Measurements from ENCODE around the gene GOLGA8K.
"Not testable (repeated sequence)": the region's sequence is repeated elsewhere in the genome, so short reads cannot be mapped to it uniquely, and the experiment has no call there.

The GOLGA8K gene

DNA sequence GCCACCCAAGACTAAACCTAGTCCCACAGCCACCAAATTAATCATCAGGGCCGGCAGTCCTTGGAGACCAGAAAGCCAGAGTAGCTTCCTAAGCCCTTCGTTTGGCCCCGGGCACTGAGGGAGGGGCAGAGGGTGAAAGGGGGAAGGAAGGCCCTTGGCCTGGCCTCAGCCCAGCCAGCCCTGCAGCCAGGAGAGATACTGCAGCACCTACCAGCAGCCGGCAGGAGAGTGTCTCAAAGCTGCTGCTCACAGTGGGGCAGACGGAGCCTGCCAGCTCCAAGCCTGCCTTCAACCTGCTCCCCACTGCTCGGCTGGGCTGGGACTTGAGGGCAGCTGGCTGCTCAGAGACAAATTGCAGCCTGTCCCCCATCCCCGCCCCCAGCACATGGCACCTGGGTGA is 50.3 kb downstream of the GOLGA8K start:
- not testable (repeated sequence) for DNase-seq (ENCODE audit: low read depth, low spot score)

DNA sequence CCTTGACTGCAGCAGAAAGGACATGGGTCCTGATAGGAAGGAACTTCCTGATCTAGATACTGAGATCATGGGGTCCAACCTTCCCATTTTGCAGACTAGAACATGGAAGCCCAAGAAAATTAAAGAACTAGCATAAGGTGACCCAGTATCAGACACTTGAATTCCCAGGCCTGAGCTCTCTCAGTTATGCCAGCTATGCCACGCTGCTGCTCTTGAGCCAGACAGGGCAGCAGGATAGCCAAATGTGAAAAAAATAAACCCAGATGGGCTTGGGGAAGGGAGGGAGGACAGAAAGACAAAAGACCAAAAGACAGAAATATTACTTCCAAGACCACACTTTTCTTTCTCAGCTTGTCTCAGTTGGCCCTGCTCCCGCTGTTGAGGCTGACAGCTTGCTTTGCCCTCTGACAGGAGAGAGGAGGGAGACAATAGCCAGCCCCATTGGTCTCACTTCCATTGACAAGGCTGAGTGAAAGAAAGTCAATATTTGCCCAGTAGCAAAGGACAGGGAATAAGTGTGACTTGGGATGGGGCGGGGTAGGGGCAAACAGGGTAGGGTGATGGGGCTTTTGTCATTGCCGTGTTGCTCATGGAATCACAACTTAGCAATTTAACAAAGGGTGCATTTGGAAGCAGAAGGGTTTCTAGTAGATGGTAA is 52.4 kb downstream of the GOLGA8K start:
- DNase-seq (ENCODE audit: low read depth, low spot score) = not testable (repeated sequence)

DNA sequence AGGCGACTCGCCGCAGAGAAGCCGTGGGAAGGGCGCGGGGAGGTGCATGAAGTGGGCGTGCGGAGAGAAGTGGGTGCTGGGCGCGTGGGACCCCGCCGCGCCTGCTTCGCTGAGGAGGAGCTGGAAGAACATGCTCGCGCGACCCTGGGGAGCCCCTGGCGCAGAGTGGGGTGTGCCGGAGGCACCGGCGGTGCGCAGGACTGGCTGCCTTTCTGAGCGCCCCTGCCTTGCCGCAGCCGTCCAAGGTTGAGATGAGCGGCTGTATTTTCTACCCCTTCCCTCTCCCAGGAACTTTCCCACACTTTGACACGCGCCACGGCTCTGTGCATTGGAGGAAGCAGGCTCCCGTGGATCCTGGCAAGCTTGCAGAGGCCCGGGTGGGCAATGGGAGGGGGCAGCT is 56.1 kb downstream of the GOLGA8K start:
- not testable (repeated sequence) for DNase-seq (ENCODE audit: low read depth, low spot score)

DNA sequence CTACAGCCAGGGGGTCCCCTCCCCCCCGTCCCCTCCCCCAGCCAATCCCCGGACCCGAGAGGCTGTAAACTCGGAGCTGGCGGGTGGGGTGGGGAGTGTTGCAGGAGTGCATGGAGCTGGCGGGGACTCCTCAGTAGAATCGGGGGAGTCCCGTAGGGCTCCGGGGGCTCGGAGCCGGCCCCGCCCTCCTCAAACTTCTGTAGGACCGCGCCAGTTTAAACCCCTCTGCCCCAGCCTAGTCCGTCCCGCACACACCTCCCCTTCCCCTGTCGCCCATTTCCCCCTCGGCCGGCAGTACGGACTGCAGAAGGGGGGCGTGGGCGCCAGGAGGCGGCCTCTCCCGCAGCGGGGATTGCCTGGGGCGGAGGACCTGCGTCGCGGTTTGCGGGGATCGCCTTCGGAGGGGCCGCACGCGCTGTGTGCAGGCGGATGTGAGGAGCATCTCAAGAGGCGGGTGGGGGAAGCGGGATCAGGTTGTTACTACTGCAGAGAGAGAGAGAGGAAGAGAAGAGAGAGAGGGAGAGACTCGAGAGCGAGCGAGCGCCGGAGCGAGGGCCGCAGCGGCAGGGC is 57.0 kb downstream of the GOLGA8K start:
- not testable (repeated sequence) for DNase-seq (ENCODE audit: low read depth, low spot score)

DNA sequence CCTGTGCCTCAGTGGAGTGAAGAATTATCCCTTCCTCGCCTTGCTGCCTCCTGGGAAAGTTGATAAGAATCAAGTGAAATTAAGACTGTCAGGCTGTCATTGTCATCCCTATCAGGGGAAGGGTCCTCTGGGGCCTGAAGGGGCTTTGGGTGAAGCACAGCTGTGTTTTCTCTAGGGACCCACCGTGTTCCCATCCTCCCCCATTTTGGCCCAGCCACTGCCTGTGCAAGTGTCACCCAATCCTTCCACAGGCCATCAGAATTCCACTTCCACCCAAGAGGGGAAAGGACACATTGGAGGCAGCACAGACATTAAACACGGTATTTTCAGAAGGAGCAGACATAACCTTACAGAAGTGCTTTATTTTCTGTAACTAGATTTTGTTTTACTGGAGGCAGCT is 59.2 kb downstream of the GOLGA8K start:
- DNase-seq (ENCODE audit: low read depth, low spot score) = not testable (repeated sequence)

All from astrocyte of the hippocampus (primary cell).